C4-2B (cell line): ENCODE results near the gene SLC25A1.
A peak's percentile ranks its signal among the peaks of the same experiment; 100 is the strongest.

Source experiments
- H3K27ac ChIP-seq: fragments of 450-650 bp; 2 replicates; pipeline ENCODE4 v1.5.1; 2017
- CTCF ChIP-seq: fragments of 450-650 bp; conservative IDR thresholded peaks from 2 replicates; pipeline ENCODE4 v1.5.1; 2017; ENCODE audit warnings: mild to moderate bottlenecking
- ZFX ChIP-seq: fragments of 450-650 bp; IDR thresholded peaks from 2 replicates; pipeline ENCODE4 v1.6.1; 2017

The SLC25A1 gene

DNA sequence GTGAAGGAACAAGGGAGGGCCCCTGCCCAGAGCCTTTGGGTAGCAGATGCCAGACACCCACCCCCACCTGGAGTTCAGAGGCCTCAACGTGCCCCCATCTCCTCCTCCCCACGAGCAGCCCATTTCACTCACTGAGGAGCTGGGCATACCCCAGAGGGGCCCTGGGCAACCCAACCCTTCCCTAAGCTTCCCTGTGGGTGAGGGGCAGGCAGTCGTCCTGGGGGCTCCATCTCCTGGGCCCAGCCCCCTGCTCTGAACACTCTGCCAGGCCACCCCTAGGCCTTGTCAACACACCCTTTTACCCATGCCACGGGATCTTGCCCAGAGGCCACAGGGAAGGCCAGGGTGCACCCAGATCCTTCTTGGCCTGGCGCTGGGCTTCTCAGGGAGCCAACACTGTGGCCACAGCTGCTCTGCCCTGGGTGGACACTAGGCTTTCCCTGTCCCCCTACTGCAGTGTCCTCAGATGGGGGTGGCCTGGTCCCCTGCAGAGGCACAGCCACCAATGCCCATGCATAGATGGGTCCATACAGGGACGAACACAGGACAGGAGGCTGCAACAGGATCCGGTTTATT lies 3.4 kb downstream of the SLC25A1 start:
- H3K27ac ChIP-seq = 0 out of 2 replicates have a peak overlapping the region, but pooled peaks have one; percentile 1
- no peak for TF ChIP-seq ZFX

GRCh38 chr22:19174106-19175025 lies 4.2 kb downstream of the SLC25A1 start:
- 0 out of 2 replicates have a peak overlapping the region, but pooled peaks have one; percentile 1 for H3K27ac ChIP-seq
- TF ChIP-seq ZFX = no peak
- no peak for TF ChIP-seq CTCF

DNA sequence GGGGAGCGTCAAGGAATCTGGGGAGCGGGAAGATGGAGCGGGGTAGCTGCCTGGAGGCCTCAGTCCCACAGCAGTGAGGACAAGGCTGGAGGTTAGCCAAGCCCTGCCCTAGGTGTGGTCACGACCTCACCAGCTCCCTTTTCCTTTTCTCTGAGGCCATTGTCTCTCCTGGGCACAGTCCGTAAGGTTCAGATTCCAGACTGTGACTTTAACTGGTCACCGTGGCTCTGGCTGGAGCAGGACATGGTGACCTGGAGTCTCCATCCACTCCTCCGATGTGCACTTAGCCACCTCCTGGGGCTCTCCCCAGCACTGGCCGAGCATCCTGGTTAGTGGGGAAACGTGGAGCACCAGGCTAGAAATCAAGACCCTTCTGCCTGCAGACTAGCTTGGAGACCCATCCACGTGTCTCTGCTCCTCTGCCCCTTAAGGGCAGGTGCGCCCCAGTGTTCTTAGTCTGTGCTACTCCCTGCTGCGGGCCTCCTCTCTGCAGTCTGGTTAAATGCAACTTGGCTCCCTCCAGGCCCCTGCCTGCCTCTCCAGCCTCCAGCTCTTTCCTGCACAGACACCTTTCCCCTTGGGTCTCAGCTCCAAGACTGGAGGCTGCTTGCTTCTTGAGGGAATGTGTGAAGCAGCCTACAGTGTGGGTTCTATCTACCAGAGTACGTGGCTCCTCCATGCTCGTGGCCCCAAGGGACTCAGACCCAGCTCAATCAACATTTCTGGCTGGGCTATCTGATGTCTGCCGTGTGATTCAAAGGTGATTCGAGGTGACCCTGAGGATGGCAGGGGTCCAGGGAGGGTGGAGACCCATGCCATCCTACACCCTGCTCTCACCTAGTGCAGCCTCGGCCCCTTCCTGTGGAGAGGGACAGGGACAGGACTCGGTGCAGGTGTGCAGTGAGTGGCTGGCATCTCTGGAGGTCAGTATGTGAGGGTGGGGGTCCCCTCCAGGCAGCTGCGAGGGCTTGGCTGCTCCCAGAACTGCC lies 5.2 kb downstream of the SLC25A1 start:
- H3K27ac ChIP-seq = peak overlapping the region; percentile 98; the same call in 1 of the 2 replicates
- TF ChIP-seq ZFX = no peak
- TF ChIP-seq CTCF = no peak

DNA sequence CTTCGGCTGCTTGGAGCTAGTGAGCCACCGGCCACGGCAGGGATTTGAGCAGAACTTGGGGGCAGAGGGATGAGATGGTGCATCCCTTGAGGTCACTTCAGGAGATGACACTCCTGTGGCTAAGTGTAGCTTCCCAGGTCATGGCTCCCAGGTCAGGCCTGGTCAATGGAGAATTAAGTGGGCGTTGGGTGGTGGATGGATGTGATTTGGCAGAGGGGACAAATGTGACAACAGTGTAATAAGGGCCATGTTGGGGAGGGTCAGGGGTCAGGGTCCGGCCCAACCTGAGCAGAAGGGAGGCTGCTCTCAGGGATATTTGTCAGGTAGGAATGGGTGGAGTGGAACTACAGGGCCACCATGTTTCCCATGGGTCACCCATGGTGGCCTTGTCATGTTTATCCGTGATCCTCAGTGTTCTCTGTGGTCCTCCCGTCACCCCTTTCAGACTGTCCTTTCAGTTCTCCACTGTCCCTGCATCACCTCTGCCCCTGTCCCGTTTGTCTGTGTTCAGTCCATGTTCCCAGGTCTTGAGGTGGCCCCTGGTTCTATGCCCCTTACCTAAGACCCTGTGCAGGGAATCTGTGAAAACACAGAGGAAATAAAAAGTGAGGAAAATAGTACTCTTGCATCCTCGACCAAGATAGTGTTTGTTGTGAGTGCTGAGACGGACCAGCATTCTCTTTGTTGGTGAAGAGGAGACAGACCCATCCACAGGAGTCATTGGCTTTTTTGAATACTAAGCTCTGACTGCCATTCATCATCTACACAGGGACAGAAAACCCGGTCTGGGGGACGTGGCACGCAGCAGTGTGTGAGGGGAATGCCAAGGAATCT lies 6.1 kb downstream of the SLC25A1 start:
- TF ChIP-seq CTCF = no peak
- H3K27ac ChIP-seq = peak overlapping the region; percentile 98

- TF ChIP-seq ZFX (no peak), CTCF (no peak)
- no peak overlapping the region for H3K27ac ChIP-seq
Observed at GRCh38 chr22:19169947-19170318, 8.6 kb downstream of the SLC25A1 start.

DNA sequence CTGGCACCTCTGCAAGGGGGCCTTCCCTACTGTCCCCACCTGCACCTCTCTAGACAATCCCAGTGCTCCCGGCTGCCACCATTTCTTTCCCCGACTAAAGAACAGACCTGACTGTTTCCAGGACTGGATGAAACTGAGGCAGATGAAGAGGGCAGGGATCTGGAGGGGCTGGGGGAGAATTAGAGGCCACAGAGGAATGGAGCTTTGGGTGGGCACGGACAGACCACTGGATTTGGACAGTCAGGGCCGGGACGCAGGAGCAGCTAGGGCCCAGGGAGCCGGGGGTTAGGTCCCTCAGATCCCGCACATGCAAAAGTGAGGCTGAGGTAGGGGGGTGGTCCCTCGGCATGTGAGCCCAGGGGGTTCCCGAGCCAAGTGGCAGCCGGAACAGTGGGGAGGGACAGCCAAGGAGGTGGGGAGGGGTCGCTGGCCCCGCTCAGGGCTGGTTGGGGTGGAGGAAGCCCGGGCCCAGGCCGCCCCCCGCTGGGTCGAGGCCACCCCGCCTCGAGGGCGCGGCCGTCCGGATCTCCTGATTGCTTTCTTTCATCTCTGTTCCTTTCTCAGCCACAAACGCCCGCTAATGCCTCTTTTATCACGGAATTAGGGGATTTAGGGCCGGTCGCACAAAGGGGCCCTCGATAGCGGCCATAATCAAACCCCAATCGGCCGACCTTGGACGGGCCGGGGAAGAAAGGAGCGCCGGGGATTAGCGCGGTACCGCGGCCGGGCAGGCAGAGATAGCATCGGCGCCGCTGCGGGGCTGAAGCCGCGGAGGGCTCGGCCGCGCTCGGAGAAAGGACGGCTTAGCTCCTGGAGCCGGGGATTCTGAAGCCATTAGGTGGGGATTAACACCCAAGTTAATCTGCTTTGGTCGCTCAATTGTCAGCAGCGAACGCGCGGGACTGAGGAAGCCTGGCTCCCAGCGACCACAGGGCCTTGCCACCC lies 9.3 kb downstream of the SLC25A1 start:
- no peak overlapping the region for H3K27ac ChIP-seq
- no peak for TF ChIP-seq CTCF
- TF ChIP-seq ZFX = no peak
